Endothelial cell of umbilical vein (primary cell): ENCODE measurements around the gene RNF126.

Experiments used
- CTCF ChIP-seq, 2 donors: IDR thresholded peaks; 1 replicate in 1 of 2; 2 replicates in 1 of 2; pipeline ENCODE4 v1.5.1; 2011; ENCODE audit warnings: low read length in 2 of 2, mild to moderate bottlenecking in 2 of 2, moderate library complexity in 2 of 2, control low read depth in 1 of 2, inconsistent platforms in 1 of 2, low read depth in 1 of 2; ENCODE audit not compliant: insufficient read depth in 1 of 2; ENCODE audit errors: extremely low read depth in 1 of 2
- FOS ChIP-seq: IDR thresholded peaks from 2 replicates; pipeline ENCODE4 v1.6.1; 2011; ENCODE audit warnings: mild to moderate bottlenecking, low read length, moderate library complexity, borderline replicate concordance; ENCODE audit not compliant: insufficient read depth
- GATA2 ChIP-seq: IDR thresholded peaks from 2 replicates; pipeline ENCODE4 v1.7.0; 2011; ENCODE audit warnings: low read depth, mild to moderate bottlenecking, moderate library complexity, mixed read lengths, low read length; ENCODE audit not compliant: insufficient read length, insufficient read depth
- MYC ChIP-seq: IDR thresholded peaks from one replicate; pipeline ENCODE4 v1.6.1; 2011; ENCODE audit warnings: mild to moderate bottlenecking, low read depth, low read length
- POLR2A ChIP-seq: IDR thresholded peaks from 2 replicates; pipeline ENCODE4 v1.6.1; 2012; ENCODE audit warnings: low read depth, mild to moderate bottlenecking, control low read depth, low read length

GRCh38 chr19:639253-640160 lies 23.5 kb downstream of the RNF126 start, which contains the start of gene FGF22:
- TF ChIP-seq CTCF (IDR thresholded peaks at IDR 0.05; ENCODE audit: extremely low read depth in 1 of 2, insufficient read depth in 1 of 2, low read depth in 1 of 2, low read length in 2 of 2): no peak
- no peak for TF ChIP-seq POLR2A
- no peak for TF ChIP-seq FOS
- no peak for TF ChIP-seq GATA2
- no peak for TF ChIP-seq MYC
